A375 (cell line): ENCODE measurements around the gene HNRNPK. TPM values are rescaled to one million over a fixed set of nuclear protein-coding genes. Genes with fewer than 3 reads are reported as not detected.

Experiments used
- small RNA-seq: library from RNA; depleted of rRNA; stranded (forward); fragments of <200 nt; gene quantifications from one replicate; pipeline ENCODE3, GENCODE V24; 2014
- total RNA-seq: library from RNA; depleted of rRNA; stranded (reverse); fragments of >200 nt; shearing (Covaris generic); gene quantifications from 2 replicates; pipeline ENCODE4 v1.2.3, GENCODE V29; 2014; rRNA removed

The HNRNPK gene
- total RNA-seq = 565 and 617 TPM in 2 replicates

DNA sequence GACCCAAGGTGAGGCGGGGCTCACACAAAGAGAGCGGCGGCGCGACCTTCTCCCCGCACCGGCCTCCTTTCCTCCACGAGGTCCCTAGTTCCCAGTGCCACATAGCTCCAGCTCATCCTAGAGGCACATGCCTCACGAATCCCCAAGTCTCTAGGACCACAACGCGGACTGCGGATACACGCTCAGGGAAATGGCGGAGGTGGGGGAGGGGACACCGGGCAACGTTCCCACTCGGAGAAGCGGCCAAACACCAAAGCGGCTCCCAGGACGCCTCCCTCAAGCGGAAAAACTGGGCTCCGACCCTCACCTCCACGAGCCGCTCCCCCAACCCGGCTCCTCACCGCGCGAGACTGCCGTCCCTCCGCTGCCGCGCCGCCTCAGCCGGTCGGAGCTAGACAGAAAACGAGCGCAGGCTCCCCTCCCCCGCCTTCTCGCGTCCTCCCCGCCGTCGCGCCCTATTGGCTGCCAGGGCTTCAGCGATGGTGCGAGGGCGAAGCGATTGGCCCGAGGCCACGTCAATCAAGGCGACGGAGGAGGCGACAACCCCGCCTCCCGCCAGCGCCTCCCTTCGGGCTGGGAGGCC, at the start of gene HNRNPK:
Gene HNRNPK, minus strand, starts transcription at position 404 of the 583 bp plus-strand sequence. CDS start 1,963 bp downstream, outside the sequence.

DNA sequence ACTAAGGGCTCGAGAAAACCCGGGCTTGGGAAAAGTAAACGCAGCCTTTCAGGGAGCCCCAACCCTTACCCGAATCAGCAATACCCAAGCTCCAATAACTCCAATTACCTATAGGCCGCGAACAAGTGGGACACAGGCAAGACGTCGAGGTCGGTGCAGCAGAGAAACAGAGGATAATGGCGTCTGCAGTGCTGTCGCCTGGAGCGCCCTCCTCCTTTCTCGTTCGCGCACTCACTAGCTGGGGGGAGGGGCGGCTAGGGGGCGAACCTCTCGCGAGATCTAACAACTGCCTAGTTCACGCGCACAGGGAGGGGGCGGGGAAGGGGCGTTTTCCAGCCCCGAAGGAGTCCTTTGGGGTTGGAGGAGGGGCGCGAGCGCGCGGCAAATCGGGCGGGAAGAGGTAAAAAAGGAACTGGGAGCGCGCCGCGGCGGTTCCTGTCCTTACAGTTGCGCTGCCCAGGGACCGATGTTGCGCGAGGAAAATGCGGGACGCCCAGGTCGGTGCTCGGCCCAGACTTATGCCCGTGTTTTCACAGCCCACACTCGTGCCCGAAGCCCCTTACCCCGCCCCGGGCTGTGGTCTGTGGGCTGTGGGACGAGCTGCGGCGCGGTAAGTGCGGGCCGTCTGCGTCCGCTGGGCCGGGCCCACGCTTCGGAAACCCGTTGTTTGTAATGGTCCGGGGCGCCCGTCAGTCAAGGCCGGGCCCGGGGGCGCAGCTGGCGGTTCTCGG, 545 bp upstream of the HNRNPK start, which contains the start of gene RMI1:
Gene RMI1, plus strand, starts transcription at position 411 of the 731 bp plus-strand sequence. CDS start 20,182 bp downstream, outside the sequence.

DNA sequence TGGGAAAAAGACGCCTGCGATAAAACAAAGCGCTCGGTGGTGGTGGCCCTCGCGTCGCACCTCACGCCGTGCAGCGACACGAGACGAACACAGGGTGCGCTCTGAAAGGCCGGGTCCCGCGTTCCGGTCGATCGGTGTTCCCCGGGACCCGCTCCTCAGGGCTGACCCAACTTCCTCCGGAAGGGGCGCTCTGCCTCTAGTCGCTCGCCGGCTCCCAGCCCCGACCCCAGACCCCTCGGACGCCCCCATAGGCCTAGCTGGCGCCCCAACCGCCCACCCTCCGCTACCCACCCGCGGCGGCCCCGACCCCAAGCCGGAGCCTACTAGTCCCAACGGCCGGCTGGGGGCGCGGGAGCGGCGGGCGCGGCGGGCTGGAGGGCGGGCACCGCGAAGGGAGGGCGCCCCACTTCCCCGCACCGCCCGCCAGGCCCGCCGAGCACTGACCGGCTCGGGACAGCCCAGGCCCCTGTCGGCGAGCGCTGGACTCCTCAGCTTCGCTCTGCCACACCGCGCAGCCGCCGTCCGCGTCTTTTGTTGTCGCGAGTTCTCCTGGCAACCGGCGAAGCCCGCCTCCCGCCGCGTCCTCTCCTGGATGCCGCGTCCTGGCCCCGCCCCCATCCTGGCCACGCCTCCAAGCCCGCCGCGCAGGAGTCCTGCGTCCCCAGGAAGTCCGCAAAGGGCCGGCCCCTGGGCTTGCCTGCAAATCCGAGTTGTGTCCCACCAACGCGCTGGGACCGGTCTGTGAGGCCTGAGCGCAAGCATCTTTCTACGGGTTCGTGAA, 58.9 kb downstream of the HNRNPK start, which contains the start of gene KIF27:
Gene KIF27, minus strand, starts transcription at position 506 of the 781 bp plus-strand sequence. CDS start 5,841 bp downstream, outside the sequence.

Small RNAs within 50 kb of the gene (small RNA-seq; reads per million reads assigned to genes)
- not detected for gene RF00019

Other genes starting within 250 kb of the HNRNPK start
- 4.0 and 5.4 TPM in 2 replicates for gene GKAP1, start 162.4 kb downstream of the HNRNPK start, total RNA-seq
- gene KIF27, start 58.8 kb downstream of the HNRNPK start, total RNA-seq = 1.3 and 3.0 TPM in 2 replicates
- 3.2 and 4.5 TPM in 2 replicates for gene RMI1, start 590 bp upstream of the HNRNPK start, total RNA-seq